ENCODE measurements around the gene PRDX2. TPM values are rescaled to one million over a fixed set of nuclear protein-coding genes. Genes with fewer than 3 reads are reported as not detected.

PRDX2 gene
- total RNA-seq, 1 experiment from 2014 or later: 55.9 TPM

Other genes with a start within 250 kb of the PRDX2 start
- gene ZNF490, start 191.0 kb downstream of the PRDX2 start, total RNA-seq (2014; rRNA removed; shearing (Covaris generic)): 8.0 and 9.3 TPM in 2 replicates
- gene ZNF791, start 190.9 kb downstream of the PRDX2 start, total RNA-seq (2014; rRNA removed; shearing (Covaris generic)): 25.0 and 25.7 TPM in 2 replicates
- gene MAN2B1, start 135.1 kb downstream of the PRDX2 start, total RNA-seq (2014; rRNA removed; shearing (Covaris generic)): 31.4 and 34.6 TPM in 2 replicates
- gene WDR83, start 135.0 kb downstream of the PRDX2 start, total RNA-seq (2014; rRNA removed; shearing (Covaris generic)): 11.4 and 11.9 TPM in 2 replicates
- gene DHPS, start 119.9 kb downstream of the PRDX2 start, total RNA-seq (2014; rRNA removed; shearing (Covaris generic)): 116 and 128 TPM in 2 replicates
- gene GNG14, start 113.8 kb downstream of the PRDX2 start, total RNA-seq (2014; rRNA removed; shearing (Covaris generic)): 1.8 TPM in 1 of 2 replicates, not detected in the other
- 7.8 and 8.3 TPM in 2 replicates for gene FBXW9, start 105.2 kb downstream of the PRDX2 start, total RNA-seq (2014; rRNA removed; shearing (Covaris generic))
- 72.4 and 80.9 TPM in 2 replicates for gene TNPO2, start 77.9 kb downstream of the PRDX2 start, total RNA-seq (2014; rRNA removed; shearing (Covaris generic))
- gene TRIR, start 67.1 kb downstream of the PRDX2 start, total RNA-seq (2014; rRNA removed; shearing (Covaris generic)): 431 and 462 TPM in 2 replicates
- 79.5 and 87.1 TPM in 2 replicates for gene GET3, start 64.3 kb downstream of the PRDX2 start, total RNA-seq (2014; rRNA removed; shearing (Covaris generic))
- gene BEST2, start 50.0 kb downstream of the PRDX2 start, total RNA-seq (2014; rRNA removed; shearing (Covaris generic)): 0.04 and 0.10 TPM in 2 replicates
- gene HOOK2, start 26.2 kb downstream of the PRDX2 start, total RNA-seq (2014; rRNA removed; shearing (Covaris generic)): 14.1 and 19.0 TPM in 2 replicates
- gene JUNB, start 10.3 kb downstream of the PRDX2 start, total RNA-seq (2014; rRNA removed; shearing (Covaris generic)): 34.8 and 39.7 TPM in 2 replicates
- not detected in 2 replicates for gene THSD8, start 269 bp upstream of the PRDX2 start, total RNA-seq (2014; rRNA removed; shearing (Covaris generic))
- 92.4 and 99.0 TPM in 2 replicates for gene RNASEH2A, start 4.8 kb upstream of the PRDX2 start, total RNA-seq (2014; rRNA removed; shearing (Covaris generic))
- 0.45 TPM in 1 of 2 replicates, not detected in the other for gene RTBDN, start 32.8 kb upstream of the PRDX2 start, total RNA-seq (2014; rRNA removed; shearing (Covaris generic))
- gene MAST1, start 36.7 kb upstream of the PRDX2 start, total RNA-seq (2014; rRNA removed; shearing (Covaris generic)): 4.3 and 5.6 TPM in 2 replicates
- gene DNASE2, start 79.6 kb upstream of the PRDX2 start, total RNA-seq (2014; rRNA removed; shearing (Covaris generic)): 16.4 and 16.8 TPM in 2 replicates
- 0.06 TPM in 1 of 2 replicates, not detected in the other for gene KLF1, start 85.4 kb upstream of the PRDX2 start, total RNA-seq (2014; rRNA removed; shearing (Covaris generic))
- 29.7 and 33.6 TPM in 2 replicates for gene GCDH, start 89.4 kb upstream of the PRDX2 start, total RNA-seq (2014; rRNA removed; shearing (Covaris generic))
- 0.24 TPM in 1 of 2 replicates, not detected in the other for gene SYCE2, start 117.5 kb upstream of the PRDX2 start, total RNA-seq (2014; rRNA removed; shearing (Covaris generic))
- gene FARSA, start 131.9 kb upstream of the PRDX2 start, total RNA-seq (2014; rRNA removed; shearing (Covaris generic)): 65.8 and 77.3 TPM in 2 replicates
- gene CALR, start 136.8 kb upstream of the PRDX2 start, total RNA-seq (2014; rRNA removed; shearing (Covaris generic)): 940 and 960 TPM in 2 replicates
- gene RAD23A, start 144.1 kb upstream of the PRDX2 start, total RNA-seq (2014; rRNA removed; shearing (Covaris generic)): 129 and 131 TPM in 2 replicates
- gene GADD45GIP1, start 155.4 kb upstream of the PRDX2 start, total RNA-seq (2014; rRNA removed; shearing (Covaris generic)): 59.9 and 71.5 TPM in 2 replicates
- gene DAND5, start 167.8 kb upstream of the PRDX2 start, total RNA-seq (2014; rRNA removed; shearing (Covaris generic)): not detected in 2 replicates
- 20.2 and 22.4 TPM in 2 replicates for gene NFIX, start 193.7 kb upstream of the PRDX2 start, total RNA-seq (2014; rRNA removed; shearing (Covaris generic))